Panc1 (cell line): ENCODE measurements around the gene PMPCA.

Experiments used
- CTCF ChIP-seq: fragments of 450-650 bp; IDR thresholded peaks from 2 replicates; pipeline ENCODE4 v1.5.1; 2017; ENCODE audit warnings: mild to moderate bottlenecking
- POLR2AphosphoS5 ChIP-seq: IDR thresholded peaks from 2 replicates; pipeline ENCODE4 v1.6.1; 2012; ENCODE audit warnings: mild to moderate bottlenecking, low read depth, low read length, moderate library complexity

DNA sequence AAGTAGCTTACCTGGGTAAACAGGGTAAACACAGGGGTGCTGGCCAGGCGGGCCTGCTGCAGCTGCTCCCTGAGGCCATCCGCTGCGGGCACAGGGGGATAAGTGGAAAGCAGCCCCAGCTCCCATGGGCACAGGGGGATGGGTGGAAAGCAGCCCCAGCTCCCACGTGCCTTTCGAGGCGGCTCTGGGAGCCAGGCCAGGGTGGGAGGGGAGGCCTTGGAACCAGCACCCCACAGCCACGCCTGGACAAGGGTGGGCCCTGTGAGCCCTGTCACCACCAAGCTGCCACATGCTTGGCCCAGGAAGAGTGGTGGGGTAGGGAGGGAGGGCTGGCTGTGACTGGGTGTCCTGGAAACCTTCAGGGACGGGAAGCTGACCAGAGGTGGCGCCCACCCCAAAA, 29.1 kb upstream of the PMPCA start:
- TF ChIP-seq CTCF (no peak), POLR2AphosphoS5 (no peak)
